IMR-90 (cell line): ENCODE data around the gene UTP11. TPM values are rescaled to one million over a fixed set of nuclear protein-coding genes. Genes with fewer than 3 reads are reported as not detected.

Experiments
- ATAC-seq: fragments of 200-7000 bp; cut with Tn5 transposase; 2 replicates; pipeline ENCODE4 v1.9.1; 2020; ENCODE audit warnings: low read depth, mild to moderate bottlenecking, moderate library complexity
- BruUV-seq: library from RNA; stranded (reverse); fragments of 400-500 nt; replicated peaks from 2 replicates; lab custom pipeline; 2021; lab: Mats Ljungman, UMichigan
- CTCF ChIA-PET: fragments of 300-600 bp; formaldehyde crosslinking; extraction: SDS; loops from one replicate; lab custom pipeline; 2021; ENCODE audit warnings: antibody characterized with exemption; lab: Yijun Ruan, JAX
- POLR2A ChIA-PET: fragments of 300-600 bp; sonication (Branson Sonifier 250); formaldehyde crosslinking; loops from one replicate; lab custom pipeline; 2022; ENCODE audit warnings: antibody characterized with exemption; ENCODE audit not compliant: unreplicated experiment; lab: Charles Lee
- DNase-seq: peaks from one replicate; pipeline ENCODE4 v3.0.0; 2013
- H2AFZ ChIP-seq: replicated peaks from 2 replicates; pipeline ENCODE3; 2013; ENCODE audit warnings: low read length, mild to moderate bottlenecking; ENCODE audit not compliant: poor library complexity
- H2AK5ac ChIP-seq: 2 replicates; pipeline ENCODE4 v1.6.1; 2013; ENCODE audit warnings: low read depth, low read length, inconsistent platforms
- H2AK9ac ChIP-seq: replicated peaks from 2 replicates; pipeline ENCODE3; 2013; ENCODE audit warnings: mild to moderate bottlenecking, low read depth, low read length, moderate library complexity; ENCODE audit not compliant: poor library complexity
- H2BK120ac ChIP-seq: 2 replicates; pipeline ENCODE4 v1.6.1; 2013; ENCODE audit warnings: low read depth, low read length, inconsistent platforms
- H2BK15ac ChIP-seq: 3 replicates; pipeline ENCODE4 v1.6.1; 2013; ENCODE audit warnings: low read depth, low read length, inconsistent platforms
- H2BK20ac ChIP-seq: 2 replicates; pipeline ENCODE4 v1.6.1; 2013; ENCODE audit warnings: low read depth, mild to moderate bottlenecking, inconsistent platforms, low read length, moderate library complexity
- H2BK5ac ChIP-seq: 2 replicates; pipeline ENCODE4 v1.6.1; 2013; ENCODE audit warnings: mild to moderate bottlenecking, low read depth, low read length, inconsistent platforms; ENCODE audit not compliant: poor library complexity, severe bottlenecking
- H3K14ac ChIP-seq: replicated peaks from 2 replicates; pipeline ENCODE4 v1.6.1; 2013; ENCODE audit warnings: low read depth, low read length, inconsistent platforms
- H3K18ac ChIP-seq: 2 replicates; pipeline ENCODE4 v1.6.1; 2013; ENCODE audit warnings: low read depth, low read length, control low read depth
- H3K23ac ChIP-seq: 2 replicates; pipeline ENCODE4 v1.6.1; 2013; ENCODE audit warnings: low read depth, low read length, inconsistent platforms
- H3K27ac ChIP-seq: 2 replicates; pipeline ENCODE4 v1.5.1; 2013; ENCODE audit warnings: mild to moderate bottlenecking, control low read depth, low read length; ENCODE audit not compliant: insufficient read depth
- H3K27me3 ChIP-seq: 2 replicates; pipeline ENCODE4 v1.6.1; 2013; ENCODE audit warnings: low read length; ENCODE audit not compliant: control insufficient read depth, insufficient read depth
- H3K36me3 ChIP-seq: 2 replicates; pipeline ENCODE4 v1.6.1; 2013; ENCODE audit warnings: low read length, mixed read lengths; ENCODE audit not compliant: control insufficient read depth, insufficient read depth
- H3K4ac ChIP-seq: 2 replicates; pipeline ENCODE4 v1.6.1; 2013; ENCODE audit warnings: low read depth, low read length, inconsistent platforms
- H3K4me1 ChIP-seq: 2 replicates; pipeline ENCODE4 v1.6.1; 2013; ENCODE audit warnings: low read length, mixed read lengths; ENCODE audit not compliant: control insufficient read depth, insufficient read depth
- H3K4me2 ChIP-seq: 2 replicates; pipeline ENCODE4 v1.6.1; 2013; ENCODE audit warnings: low read depth, mild to moderate bottlenecking, control low read depth, low read length, moderate library complexity
- H3K4me3 ChIP-seq: 2 replicates; pipeline ENCODE4 v1.5.1; 2013; ENCODE audit warnings: low read depth, mild to moderate bottlenecking, control low read depth, low read length, moderate library complexity; ENCODE audit not compliant: insufficient read depth
- H3K56ac ChIP-seq: 2 replicates; pipeline ENCODE4 v1.6.1; 2013; ENCODE audit warnings: low read length, inconsistent platforms; ENCODE audit not compliant: insufficient read depth; ENCODE audit errors: extremely low read depth
- H3K79me1 ChIP-seq, 2 experiments: 2 replicates each; pipeline ENCODE4 v1.6.1; 2013; ENCODE audit warnings: low read length in 2 of 2, inconsistent platforms in 1 of 2, low read depth in 1 of 2
- H3K9ac ChIP-seq: 2 replicates; pipeline ENCODE4 v1.6.1; 2013; ENCODE audit warnings: low read depth, low read length, control low read depth
- H3K9me1 ChIP-seq: 2 replicates; pipeline ENCODE4 v1.6.1; 2013; ENCODE audit warnings: low read length, inconsistent platforms; ENCODE audit not compliant: insufficient read depth
- H3K9me3 ChIP-seq: 2 replicates; pipeline ENCODE4 v1.6.1; 2013; ENCODE audit warnings: low read length; ENCODE audit not compliant: control insufficient read depth, insufficient read depth
- H4K20me1 ChIP-seq: 2 replicates; pipeline ENCODE4 v1.6.1; 2013; ENCODE audit warnings: low read length, inconsistent platforms; ENCODE audit not compliant: insufficient read depth
- H4K5ac ChIP-seq: 2 replicates; pipeline ENCODE4 v1.6.1; 2013; ENCODE audit warnings: mild to moderate bottlenecking, low read depth, low read length, control low read depth
- H4K8ac ChIP-seq, 2 experiments: 2 replicates each; pipeline ENCODE4 v1.6.1; 2013; ENCODE audit warnings: low read depth in 2 of 2, low read length in 2 of 2, control low read depth in 1 of 2, inconsistent platforms in 1 of 2
- H4K91ac ChIP-seq: 2 replicates; pipeline ENCODE4 v1.6.1; 2013; ENCODE audit warnings: low read depth, low read length, inconsistent platforms; ENCODE audit not compliant: insufficient read depth
- FOS ChIP-seq: fragments of 150-350 bp; IDR thresholded peaks from 2 replicates; pipeline ENCODE4 v1.6.1; 2016; ENCODE audit warnings: low read depth, low read length
- WGBS, 2 experiments: methylation state at CpG; one replicate each; pipeline versions ENCODE4 v1.1.5 to v1.1.7; 2013; ENCODE audit warnings: missing lambda C conversion rate in 2 of 2; ENCODE audit not compliant: insufficient read length in 1 of 2; ENCODE audit errors: extremely low coverage in 2 of 2; 5-methylcytosine and 5-hydroxymethylcytosine counted together
- dilution Hi-C: fragments of 300-500 bp; cut with HindIII; formaldehyde crosslinking; loops from one replicate; pipeline ENCODE4 v1.14.3; 2018; ENCODE audit warnings: low sequenced_read_pairs; ENCODE audit not compliant: unreplicated experiment
- in situ Hi-C: fragments of 300-500 bp; cut with MboI; formaldehyde crosslinking; loops from 3 replicates; pipeline ENCODE4 v1.14.3; 2019; ENCODE audit warnings: low sequenced_read_pairs, inconsistent platforms, mixed read lengths
- intact Hi-C: fragments of 100-400 bp; cut with micrococcal nuclease; formaldehyde crosslinking; loops from 2 replicates; pipeline ENCODE4 v1.10.0; 2022
- polyA plus RNA-seq, 3 experiments: library from polyadenylated mRNA; depleted of rRNA; stranded (reverse); fragments of >200 nt; gene quantifications; 2 replicates each; pipeline ENCODE4 v1.2.3, GENCODE V29; 2012; ENCODE audit warnings: low replicate concordance in 1 of 3
- total RNA-seq: library from RNA; depleted of rRNA; stranded (reverse); fragments of >200 nt; gene quantifications from 2 replicates; pipeline ENCODE4 v1.2.3, GENCODE V29; 2012
- TF ChIP-seq, protein P1 (sequence below): fragments of 150-350 bp; IDR thresholded peaks from 2 replicates; pipeline ENCODE4 v1.6.1; 2017; ENCODE audit warnings: mild to moderate bottlenecking, antibody characterized with exemption, low read length, low read depth

Gene UTP11
- total and polyA plus RNA-seq, 2 of the 4 experiments (the other 2 are of a cell fraction) = 22.0 to 27.8 TPM

DNA sequence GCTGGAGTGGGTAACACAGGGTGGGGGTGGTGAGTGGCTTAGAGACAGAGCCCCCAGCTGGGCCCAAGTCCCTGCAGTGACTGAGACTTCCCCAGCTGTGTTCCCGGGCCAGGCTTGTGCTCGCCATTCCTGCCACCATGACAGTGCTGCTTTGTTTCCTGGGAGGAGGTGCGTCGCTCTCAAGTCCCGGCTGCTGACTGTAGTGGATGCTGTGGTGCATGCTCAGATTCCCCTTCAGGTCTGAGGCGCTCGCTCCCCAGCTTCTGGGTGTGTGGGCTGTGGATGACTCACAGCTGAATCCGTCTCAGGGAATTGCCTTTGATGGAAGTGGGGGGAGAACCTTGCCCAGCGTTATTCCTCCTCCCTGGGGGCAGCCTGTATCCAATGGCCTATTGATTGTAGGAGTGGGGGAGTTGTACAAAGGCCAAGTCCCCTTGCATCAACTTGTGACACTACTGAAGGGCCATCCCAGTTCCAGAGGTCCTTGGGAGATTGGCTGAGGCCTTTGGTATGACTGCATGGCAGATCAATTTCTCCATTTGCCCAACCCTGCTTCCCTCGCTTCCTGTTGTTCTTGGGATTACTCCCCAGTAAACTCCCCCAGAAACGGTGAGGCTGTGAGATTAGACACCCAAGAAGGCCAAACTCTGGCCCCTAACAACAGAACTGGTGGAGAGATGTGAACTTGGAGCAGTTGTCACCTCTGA, 51.8 kb downstream of the UTP11 start:
- H3K18ac ChIP-seq = no peak overlapping the region
- no peak overlapping the region for H2BK5ac ChIP-seq
- H4K8ac ChIP-seq = peak overlapping the region in 1 of 2 experiments; percentile 51; a peak in 1 of 4 replicates
- in situ Hi-C loops (no loop called here), intact Hi-C loops (no loop called here), dilution Hi-C loops (no loop called here)
- no peak overlapping the region for H3K4me2 ChIP-seq
- no peaks in the 10 kb centered on the region for H3K36me3 ChIP-seq
- no peak overlapping the region for H3K27ac ChIP-seq
- H2BK120ac ChIP-seq = no peak overlapping the region
- ChIA-PET POLR2A (no interaction called here), CTCF (interaction anchor here (0.6 kb wide), 1 partner anchor 842 kb away, joined by 3 read pairs; no protein-coding TSS in a partner anchor)
- WGBS, 2 experiments = no CpG with 5 or more reads among the region's 11 CpGs
- TF ChIP-seq, protein P1, sequence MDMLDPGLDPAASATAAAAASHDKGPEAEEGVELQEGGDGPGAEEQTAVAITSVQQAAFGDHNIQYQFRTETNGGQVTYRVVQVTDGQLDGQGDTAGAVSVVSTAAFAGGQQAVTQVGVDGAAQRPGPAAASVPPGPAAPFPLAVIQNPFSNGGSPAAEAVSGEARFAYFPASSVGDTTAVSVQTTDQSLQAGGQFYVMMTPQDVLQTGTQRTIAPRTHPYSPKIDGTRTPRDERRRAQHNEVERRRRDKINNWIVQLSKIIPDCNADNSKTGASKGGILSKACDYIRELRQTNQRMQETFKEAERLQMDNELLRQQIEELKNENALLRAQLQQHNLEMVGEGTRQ = no peak
- TF ChIP-seq FOS = peak; percentile 63; the same call in 1 of the 2 replicates
- no peak overlapping the region for H2BK15ac ChIP-seq
- ATAC-seq (peak; percentile 96), DNase-seq (peak; percentile 88)
- H3K9me3 ChIP-seq = no peaks in the 10 kb centered on the region
- no peak overlapping the region for H3K14ac ChIP-seq
- H3K79me1 ChIP-seq = no peaks in the 10 kb centered on the region
- no peaks in the 10 kb centered on the region for H3K4me1 ChIP-seq
- peak overlapping the region; percentile 61 for H2AK9ac ChIP-seq
- no peak overlapping the region for H3K4ac ChIP-seq
- H4K5ac ChIP-seq = no peak overlapping the region
- H2AK5ac ChIP-seq = no peak overlapping the region
- no peak overlapping the region for H2BK20ac ChIP-seq
- peaks cover 21% of the 10 kb centered on the region for H3K27me3 ChIP-seq
- no peak overlapping the region for H3K23ac ChIP-seq
- no peaks in the 10 kb centered on the region for H3K9me1 ChIP-seq
- H3K56ac ChIP-seq = no peak overlapping the region
- H4K91ac ChIP-seq = no peak overlapping the region
- no peak overlapping the region for H3K9ac ChIP-seq
- no peak overlapping the region for H3K4me3 ChIP-seq
- no TSS peak for BruUV-seq
- no peaks in the 10 kb centered on the region for H4K20me1 ChIP-seq
- H2AFZ ChIP-seq = peak overlapping the region; percentile 80
